ENCODE data around the gene RELT.

DNA sequence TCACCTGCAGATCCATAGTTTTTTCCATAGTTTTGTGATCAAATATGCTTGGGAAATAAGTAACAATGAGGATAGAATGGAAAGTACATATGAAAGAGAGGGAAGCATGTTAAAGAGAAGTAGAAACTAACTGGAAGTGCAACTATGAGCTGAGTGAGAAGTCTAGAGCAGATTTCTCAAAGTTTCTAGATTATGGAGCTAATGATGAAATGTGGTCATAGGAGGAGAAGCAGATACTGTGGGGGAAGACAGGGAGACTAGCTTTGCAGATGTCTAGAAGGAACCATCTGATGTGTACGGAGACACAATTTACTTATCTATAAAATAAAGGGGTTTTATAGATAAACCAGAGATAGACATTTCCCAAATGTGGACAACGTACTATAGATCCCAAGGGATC, 37.1 kb downstream of the RELT start:
- TF ChIP-seq, protein P1, sequence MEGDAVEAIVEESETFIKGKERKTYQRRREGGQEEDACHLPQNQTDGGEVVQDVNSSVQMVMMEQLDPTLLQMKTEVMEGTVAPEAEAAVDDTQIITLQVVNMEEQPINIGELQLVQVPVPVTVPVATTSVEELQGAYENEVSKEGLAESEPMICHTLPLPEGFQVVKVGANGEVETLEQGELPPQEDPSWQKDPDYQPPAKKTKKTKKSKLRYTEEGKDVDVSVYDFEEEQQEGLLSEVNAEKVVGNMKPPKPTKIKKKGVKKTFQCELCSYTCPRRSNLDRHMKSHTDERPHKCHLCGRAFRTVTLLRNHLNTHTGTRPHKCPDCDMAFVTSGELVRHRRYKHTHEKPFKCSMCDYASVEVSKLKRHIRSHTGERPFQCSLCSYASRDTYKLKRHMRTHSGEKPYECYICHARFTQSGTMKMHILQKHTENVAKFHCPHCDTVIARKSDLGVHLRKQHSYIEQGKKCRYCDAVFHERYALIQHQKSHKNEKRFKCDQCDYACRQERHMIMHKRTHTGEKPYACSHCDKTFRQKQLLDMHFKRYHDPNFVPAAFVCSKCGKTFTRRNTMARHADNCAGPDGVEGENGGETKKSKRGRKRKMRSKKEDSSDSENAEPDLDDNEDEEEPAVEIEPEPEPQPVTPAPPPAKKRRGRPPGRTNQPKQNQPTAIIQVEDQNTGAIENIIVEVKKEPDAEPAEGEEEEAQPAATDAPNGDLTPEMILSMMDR (IDR thresholded peaks at IDR 0.05; ENCODE audit: insufficient read depth, low read length, poor library complexity, severe bottlenecking): no peak
- no peak for TF ChIP-seq EZH2phosphoT487 (conservative IDR thresholded peaks at IDR 0.05; ENCODE audit: low read length)
